GM21390 (cell line): Measurements from ENCODE around the gene ERAS.
"Not testable (repeated sequence)": the region's sequence is repeated elsewhere in the genome, so short reads cannot be mapped to it uniquely, and the experiment has no call there.

Experiments used
- ATAC-seq: cut with Tn5 transposase; IDR thresholded peaks from one replicate; pipeline ENCODE4 v1.9.1; 2021; ENCODE audit not compliant: unreplicated experiment

ERAS gene

GRCh38 chrX:48831136-48831908 is 5.0 kb downstream of the ERAS start:
- ATAC-seq: no peak

- ATAC-seq: no peak
These were observed 5.6 kb downstream of the ERAS start for GRCh38 chrX:48831909-48832291.

- ATAC-seq: no peak
These were observed 7.3 kb downstream of the ERAS start for GRCh38 chrX:48833542-48834138.

GRCh38 chrX:48834383-48834709 is 8.0 kb downstream of the ERAS start:
- ATAC-seq: no peak

- ATAC-seq: no peak
These were observed 9.4 kb downstream of the ERAS start, which contains the start of gene PCSK1N for GRCh38 chrX:48835524-48836329. TSS of gene PCSK1N (minus strand) at chrX:48835610. CDS start at chrX:48835532, 78 bp downstream.

- no peak for ATAC-seq
These were observed 13.4 kb downstream of the ERAS start for GRCh38 chrX:48839686-48840085.

- ATAC-seq: no peak
These were observed 22.5 kb downstream of the ERAS start for GRCh38 chrX:48848847-48849246.

- no peak for ATAC-seq
These were observed 26.5 kb downstream of the ERAS start for GRCh38 chrX:48852857-48853256.

GRCh38 chrX:48853494-48853893 is 27.2 kb downstream of the ERAS start:
- not testable (repeated sequence) for ATAC-seq

- ATAC-seq: not testable (repeated sequence)
These were observed 27.9 kb downstream of the ERAS start for GRCh38 chrX:48854121-48854804.

GRCh38 chrX:48854898-48855297 is 28.6 kb downstream of the ERAS start:
- ATAC-seq: no peak

- ATAC-seq: no peak
These were observed 37.9 kb downstream of the ERAS start for GRCh38 chrX:48864210-48864609.

- not testable (repeated sequence) for ATAC-seq
These were observed 45.7 kb downstream of the ERAS start for GRCh38 chrX:48872017-48872416.

- not testable (repeated sequence) for ATAC-seq
These were observed 50.6 kb downstream of the ERAS start for GRCh38 chrX:48876944-48877343.
